M059J (cell line): Measurements from ENCODE around the gene ASPSCR1. TPM values are rescaled to one million over a fixed set of nuclear protein-coding genes. Genes with fewer than 3 reads are reported as not detected.

Experiments used
- DNase-seq: peaks from one replicate; pipeline ENCODE4 v3.0.0-alpha.2; 2012; ENCODE audit warnings: low read depth
- total RNA-seq: library from RNA; depleted of rRNA; stranded (reverse); fragments of >200 nt; shearing (Covaris generic); gene quantifications from 2 replicates; pipeline ENCODE4 v1.2.3, GENCODE V29; 2014

Gene ASPSCR1
- total RNA-seq, 1 experiment from 2014 or later: 33.0 TPM

DNA sequence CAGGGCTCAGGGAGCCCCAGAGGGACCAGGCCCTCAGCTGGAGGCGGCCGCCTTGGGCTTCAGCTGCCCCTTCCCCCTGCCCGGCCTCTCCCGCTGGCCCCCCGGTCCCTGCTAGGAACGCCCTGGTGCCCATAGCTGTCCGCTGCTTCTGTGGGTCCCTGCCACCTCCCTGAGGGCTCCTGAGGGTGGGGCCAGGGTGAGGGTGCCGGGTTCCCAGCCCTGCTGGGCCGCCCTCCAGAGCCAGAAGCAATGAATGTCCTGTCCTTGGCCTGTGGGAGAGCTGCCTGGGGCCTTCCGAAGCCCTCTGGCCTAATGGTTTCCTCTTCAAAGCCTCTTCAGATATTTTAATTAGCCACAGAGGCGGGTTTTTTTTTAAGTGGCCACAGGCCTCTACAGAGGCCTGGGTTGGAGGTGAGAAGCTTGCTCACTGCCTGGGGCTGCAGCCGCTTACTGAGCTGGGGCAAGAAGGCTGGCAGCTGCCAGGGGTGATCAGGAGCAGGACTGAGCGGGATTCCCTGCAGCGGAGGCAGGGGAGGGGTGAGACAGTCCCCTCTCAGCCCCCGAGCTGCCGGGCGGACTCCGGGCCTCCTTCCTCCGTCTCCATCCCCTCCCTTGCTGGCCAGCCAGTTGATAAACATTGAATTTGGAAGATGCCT lies 35.3 kb downstream of the ASPSCR1 start:
- peak; percentile 83 for DNase-seq

GRCh38 chr17:82013341-82013740 lies 35.9 kb downstream of the ASPSCR1 start:
- DNase-seq: peak; percentile 46

DNA sequence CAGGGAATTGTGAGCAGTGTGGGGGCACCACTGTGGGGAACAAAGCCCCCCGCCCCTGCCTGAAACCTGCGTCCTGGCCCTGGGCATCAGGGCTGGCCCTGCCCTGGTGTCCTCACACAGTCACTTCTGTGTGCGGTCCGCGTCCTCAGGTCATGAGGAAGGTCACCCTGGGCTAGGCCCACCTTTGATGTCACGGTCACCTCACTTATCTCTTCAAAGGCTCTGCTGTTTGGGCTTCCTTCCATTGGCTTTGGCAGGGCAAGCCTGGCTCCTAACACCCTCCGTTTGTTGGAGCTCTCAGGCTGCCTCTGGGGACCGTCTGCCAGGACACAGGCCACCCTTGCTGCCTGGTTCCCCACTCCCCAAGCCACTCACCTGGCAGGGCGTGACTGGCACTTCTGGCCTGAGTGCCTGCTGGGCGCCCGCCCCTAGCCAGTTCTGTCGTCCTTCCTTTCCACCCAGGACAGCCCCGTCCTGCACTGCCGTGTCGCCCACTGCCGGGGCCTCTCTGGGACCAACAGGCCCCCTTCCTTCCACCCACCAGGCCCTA lies 36.4 kb downstream of the ASPSCR1 start:
- DNase-seq: no peak

DNA sequence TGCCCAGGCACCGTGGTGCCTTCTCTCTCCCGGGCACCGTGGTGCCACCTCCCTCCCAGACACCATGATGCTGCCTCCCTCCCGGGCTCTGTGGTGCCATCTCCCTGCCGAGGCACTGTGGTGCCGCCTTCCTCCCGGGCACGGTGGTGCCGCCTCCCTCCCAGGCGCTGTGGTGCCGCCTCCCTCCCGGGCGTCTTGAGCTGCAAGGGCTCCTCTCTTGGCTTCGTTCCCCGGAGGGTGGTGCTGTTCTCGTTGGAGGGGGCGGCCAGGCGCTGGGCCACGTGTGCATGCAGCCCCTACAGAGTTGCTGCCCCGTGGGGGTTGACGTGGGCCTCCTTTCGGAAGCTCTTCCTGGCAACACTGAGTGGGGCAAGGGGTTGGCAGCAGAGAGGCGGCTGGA lies 37.0 kb downstream of the ASPSCR1 start:
- DNase-seq: no peak

DNA sequence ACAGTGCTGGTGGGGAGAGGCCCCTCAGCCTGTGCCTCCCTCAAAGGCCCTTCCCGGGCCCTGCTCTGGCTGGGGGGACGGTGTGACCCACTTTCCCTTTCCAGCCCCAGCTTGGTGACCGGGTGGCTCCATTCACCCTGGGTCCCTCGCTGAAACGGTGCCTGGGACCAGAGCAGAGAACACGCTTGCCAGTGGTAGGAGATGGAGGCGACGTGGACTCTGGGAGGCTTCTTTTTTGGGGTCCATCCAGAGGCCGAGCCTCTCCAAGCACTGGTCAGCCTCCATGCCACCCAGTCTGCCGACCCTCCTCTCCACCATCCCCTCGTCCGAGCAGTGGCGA lies 37.5 kb downstream of the ASPSCR1 start:
- no peak for DNase-seq

DNA sequence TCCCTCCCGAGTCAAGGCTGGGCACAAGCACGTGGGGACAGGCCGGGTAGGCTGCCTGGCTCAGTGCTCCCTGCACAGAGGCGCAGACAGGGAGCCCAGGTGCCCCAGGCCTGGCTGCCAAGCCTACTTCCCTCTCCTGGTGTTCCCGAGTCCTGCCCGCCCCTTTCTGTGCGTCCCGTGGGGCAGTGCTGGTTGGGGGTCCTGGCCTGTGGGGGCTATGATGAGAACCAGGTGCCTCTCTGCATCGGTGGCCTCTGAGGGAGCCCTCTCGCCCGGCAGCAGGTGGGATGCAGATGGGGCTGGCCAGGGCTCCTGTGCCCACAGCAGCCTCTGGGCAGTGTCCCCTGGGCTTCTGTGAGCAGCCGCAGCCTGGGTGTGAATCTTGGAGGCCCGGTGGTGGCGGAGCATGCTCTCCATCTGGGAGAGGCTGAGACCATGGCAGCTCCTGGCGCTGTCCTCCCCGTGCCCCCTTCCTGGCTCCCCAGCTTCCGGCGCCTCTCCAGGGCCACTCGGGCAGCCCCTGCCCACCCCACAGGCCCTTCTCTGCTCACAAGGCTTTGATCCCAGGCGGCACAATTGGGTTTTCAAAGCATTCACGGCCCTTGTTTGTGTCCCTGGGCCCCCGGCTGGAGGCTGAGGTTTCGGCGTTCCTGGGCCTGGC lies 38.0 kb downstream of the ASPSCR1 start:
- DNase-seq: no peak

DNA sequence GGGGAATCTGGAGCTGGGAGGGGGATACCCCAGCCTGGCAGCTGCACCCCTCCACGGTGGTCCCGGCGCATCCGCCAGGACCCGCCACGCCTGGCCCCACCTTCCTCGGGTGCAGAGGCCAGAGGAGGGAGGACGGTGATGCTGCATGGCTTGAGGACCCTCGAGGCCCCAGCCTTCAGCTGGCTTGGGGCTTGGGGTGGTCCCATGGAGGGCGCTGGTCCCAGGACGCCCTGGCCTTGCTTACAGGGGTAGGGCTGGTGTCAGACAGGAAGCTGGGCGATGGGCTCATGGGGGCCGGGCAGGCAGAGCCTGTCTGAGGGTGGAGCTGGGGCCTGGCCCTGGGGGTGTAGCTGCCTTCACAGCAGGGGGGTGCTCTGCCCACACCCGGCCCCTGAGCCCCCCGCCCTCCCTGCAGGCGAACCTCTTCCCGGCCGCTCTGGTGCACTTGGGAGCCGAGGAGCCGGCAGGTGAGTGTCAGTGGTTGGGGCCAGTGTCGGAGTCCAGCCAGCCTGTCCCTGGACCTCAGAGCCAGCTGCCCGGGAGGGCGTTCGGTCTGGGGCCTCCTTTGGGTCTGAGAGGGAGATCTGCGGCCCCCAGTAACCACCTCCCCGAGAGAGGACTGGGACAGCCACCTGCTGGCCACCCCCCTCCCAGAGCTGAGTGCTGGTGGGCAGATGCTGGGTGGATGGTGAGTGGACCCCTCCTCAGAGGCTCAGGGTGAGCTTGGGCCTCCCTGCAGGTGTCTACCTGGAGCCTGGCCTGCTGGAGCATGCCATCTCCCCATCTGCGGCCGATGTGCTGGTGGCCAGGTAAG lies 38.8 kb downstream of the ASPSCR1 start:
- no peak for DNase-seq

GRCh38 chr17:82016875-82017459 lies 39.5 kb downstream of the ASPSCR1 start:
- DNase-seq: no peak

GRCh38 chr17:82017612-82018151 lies 40.3 kb downstream of the ASPSCR1 start:
- DNase-seq: no peak

GRCh38 chr17:82018152-82018988 lies 40.9 kb downstream of the ASPSCR1 start:
- peak; percentile 61 for DNase-seq

GRCh38 chr17:82018989-82019689 lies 41.7 kb downstream of the ASPSCR1 start:
- DNase-seq: no peak

DNA sequence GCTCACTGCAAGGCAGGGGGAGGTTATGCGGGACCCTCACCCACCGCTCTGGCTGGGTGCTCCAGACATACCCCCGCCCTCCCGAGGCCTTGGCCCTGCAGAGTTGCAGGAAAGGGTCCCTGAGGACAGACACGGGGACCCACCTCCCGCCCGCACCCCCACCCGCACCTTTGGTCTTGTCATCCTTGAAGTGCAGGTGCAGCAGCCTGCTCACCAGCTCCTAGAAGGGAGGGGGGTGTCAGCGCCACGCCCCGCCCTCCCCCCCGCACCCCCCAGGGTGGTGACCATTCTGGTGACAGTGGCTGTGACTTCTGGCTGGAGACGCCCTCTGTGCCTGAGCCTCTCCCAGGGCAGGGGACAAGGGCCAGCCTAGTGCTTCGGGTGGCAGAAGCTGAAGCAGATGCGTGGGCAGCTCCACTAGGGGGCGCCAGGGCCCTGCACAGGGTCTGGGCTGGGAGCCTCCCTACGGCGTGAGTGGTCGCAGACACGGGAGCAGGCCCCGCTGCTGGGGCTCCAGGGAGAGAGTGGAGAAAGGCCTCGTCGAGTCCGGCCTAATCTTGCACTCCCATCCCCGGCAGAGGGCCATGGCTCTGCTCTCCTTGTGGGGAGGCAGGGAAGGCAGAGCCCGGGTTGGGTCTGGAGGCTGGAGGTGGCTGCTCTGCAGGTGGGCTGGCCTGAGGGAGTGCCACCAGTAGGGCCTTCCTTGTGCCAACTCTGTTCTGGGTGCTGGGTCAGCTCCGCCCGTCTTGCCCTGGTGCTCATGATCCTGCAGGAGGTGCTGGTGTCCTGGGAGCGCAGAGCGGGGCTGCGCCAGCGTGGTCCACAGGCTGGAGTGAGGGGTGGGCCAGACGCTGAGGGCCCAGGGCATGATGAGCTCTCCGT lies 42.5 kb downstream of the ASPSCR1 start:
- peak; percentile 23 for DNase-seq

DNA sequence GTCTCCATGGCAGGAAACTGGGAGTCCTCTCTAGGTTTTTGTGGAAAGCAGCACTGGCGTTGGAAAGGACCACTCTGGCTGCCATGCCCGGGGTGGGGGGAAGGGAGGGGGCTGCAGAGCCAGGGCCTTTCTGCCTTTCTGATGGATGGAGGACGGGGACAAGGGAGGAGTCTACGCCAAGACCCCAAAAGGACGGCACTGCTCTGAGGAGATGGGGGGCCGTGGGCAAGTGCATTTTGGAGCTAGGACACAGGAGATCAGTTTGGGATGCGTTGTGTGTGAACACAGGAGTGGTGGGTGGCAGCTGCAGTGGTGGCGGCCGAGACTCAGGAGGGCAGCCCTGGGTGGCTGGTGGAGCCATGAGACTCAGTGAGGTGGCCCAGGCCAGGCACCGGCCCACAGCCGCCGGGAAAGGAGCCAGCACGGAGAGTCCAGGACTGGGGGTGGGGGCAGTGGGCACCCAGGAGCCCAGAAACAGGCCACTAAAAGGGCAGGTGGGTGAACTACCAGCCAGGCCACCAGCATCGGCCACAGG lies 43.2 kb downstream of the ASPSCR1 start:
- no peak for DNase-seq

DNA sequence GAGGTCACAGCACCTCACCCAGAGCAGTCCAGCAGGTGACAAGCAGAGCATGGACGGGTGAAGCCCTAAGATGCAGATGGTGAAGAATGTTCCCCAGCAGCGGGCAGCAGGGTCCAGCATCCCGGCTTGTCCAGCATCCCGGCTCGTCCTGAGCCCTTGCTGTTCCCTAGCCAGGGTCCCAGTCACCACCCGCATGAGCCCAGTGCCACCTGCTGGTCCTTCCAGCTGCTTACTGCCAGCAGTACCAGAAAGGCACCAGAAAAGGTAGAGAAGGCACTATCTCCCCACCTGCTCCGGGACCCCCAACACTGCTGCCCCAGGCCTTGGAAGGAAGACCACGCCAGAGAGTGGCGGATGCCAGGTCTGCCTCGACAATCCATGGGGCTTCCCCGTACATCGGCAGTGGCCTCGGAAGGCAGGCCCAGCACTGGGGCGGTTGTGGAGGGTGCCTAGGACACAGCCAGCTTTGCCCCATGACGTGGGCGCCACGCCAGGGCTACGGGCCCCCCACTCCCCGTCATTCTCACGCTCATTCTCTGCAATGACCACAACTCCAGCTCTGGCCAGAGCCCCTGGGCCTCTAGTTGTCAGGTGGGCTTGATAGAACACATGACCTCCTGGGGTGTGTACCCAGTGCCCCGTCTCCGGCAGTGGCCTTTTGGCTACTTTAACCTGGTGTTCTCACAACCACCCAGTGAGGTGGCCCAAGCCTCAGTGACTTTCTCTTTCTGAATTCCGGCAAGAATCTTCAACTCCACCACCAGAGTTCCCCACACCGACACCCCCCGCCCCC lies 43.9 kb downstream of the ASPSCR1 start:
- peak; percentile 82 for DNase-seq

DNA sequence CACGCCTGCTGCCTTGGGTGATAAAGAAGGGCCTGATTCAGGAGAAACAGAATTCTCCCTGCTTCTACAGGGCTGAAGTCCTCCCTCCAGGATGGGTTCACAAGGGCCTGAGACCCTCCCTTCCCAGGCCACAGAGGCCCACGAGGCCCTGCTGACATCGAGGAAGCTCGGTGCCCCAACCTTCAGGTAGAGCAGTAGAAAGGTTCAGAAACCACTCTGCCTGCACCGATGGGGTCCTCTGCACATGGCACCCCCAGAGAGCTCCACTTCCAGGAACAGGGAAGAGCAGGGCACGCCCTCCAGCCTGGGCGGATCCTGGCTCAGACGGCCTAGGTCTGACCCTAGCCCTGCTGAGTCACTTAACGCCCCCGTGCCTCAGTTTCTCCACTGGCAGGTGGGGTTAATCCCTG lies 44.5 kb downstream of the ASPSCR1 start:
- DNase-seq: no peak

DNA sequence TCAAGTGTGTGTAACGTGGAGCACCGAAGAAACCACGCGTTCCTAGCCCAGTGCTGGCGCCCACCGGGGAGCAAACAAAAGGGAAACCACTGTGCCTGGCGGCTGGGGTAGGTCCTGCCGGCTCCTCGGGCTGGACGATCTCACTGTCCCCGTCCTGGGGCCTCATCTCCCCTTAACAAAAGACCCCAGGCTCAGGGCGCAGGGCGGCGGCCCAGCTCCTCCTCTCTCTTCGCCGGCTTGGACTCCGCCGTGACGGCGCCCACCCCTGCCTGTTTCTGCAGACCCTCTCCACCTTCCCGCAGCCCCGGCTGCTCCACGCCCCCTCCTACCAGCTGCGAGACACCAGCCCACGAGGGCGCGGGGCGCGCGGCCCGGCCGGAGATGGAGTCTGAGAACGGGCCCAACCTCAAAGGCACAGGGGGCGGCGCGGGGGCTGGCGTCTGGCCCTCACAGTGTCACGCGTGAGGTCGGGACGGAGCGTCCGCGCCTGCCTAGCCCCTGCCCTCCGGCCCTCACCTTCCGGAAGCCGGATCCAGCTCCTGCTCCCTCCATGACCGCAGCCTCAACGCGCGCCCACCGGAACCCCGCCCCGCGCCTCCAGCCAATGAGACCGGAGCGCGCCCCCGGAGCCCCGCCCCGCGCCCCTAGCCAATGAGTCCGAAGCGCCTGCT lies 45.0 kb downstream of the ASPSCR1 start, which contains the start of gene CENPX:
CENPX (minus strand) TSS at position 569 of the 671 bp plus-strand sequence; CDS start at position 552, 17 bp downstream.
- DNase-seq: peak; percentile 23

DNA sequence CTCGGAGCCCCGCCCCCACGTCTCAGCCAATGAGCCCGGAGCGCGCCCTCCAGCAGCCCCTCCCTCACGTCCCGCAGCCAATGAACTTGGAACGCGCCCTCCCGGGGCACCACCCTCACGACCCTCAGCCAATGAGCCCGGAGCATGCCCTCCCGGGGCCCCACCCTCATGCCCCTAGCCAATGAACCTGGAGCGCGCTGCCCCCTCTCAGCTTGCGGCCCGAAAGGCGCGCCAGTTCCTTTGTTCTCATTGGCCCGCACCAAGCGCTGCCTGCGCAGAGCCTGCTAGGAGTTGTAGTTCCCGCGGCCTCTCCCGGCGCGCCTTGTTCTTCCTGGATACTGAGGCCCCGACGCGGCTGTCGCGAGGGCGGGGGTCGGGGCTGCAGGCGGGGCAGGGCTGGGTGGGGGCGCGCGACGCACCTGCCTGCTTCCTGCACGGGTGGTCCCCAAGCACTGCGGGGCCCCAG lies 45.6 kb downstream of the ASPSCR1 start, which contains the start of gene LRRC45:
LRRC45 (plus strand) TSS at position 325 of the 466 bp plus-strand sequence. CDS start 339 bp downstream, outside the sequence.
- peak; percentile 99 for DNase-seq
